ENCODE data around the gene EMP2.

Gene EMP2

DNA sequence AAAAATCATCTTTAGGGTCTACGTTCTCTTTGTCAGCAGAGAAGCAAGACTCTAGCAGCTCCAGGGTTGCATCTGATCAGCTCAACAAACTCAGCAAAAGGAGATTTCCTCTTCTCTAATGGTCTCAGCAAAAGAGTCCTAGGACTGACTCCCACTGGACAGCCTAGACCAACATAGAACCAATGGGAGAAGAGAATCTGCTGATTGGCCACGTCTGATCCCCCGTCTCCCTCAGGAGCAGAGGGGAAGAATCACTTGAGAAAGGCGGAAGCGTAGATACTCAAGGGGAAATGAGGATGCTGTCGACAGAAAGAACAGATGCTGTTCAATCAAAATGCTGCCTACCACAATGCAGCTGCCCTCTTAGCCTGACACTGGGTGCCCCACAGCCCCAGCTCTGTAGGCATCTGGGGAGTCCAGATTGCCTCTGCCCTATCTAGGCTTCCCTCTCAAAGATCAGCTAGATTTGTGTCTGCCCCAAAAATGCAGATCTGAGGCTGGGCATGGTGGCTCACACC lies 31.5 kb upstream of the EMP2 start:
- TF ChIP-seq, protein P1, sequence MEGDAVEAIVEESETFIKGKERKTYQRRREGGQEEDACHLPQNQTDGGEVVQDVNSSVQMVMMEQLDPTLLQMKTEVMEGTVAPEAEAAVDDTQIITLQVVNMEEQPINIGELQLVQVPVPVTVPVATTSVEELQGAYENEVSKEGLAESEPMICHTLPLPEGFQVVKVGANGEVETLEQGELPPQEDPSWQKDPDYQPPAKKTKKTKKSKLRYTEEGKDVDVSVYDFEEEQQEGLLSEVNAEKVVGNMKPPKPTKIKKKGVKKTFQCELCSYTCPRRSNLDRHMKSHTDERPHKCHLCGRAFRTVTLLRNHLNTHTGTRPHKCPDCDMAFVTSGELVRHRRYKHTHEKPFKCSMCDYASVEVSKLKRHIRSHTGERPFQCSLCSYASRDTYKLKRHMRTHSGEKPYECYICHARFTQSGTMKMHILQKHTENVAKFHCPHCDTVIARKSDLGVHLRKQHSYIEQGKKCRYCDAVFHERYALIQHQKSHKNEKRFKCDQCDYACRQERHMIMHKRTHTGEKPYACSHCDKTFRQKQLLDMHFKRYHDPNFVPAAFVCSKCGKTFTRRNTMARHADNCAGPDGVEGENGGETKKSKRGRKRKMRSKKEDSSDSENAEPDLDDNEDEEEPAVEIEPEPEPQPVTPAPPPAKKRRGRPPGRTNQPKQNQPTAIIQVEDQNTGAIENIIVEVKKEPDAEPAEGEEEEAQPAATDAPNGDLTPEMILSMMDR (conservative IDR thresholded peaks at IDR 0.05; ENCODE audit: low read length): no peak
- Histone ChIP-seq H3K79me2 (ENCODE audit: insufficient read depth, low read length) (no peaks in the 10 kb centered on the region), H3K27me3 (ENCODE audit: insufficient read depth, low read length, poor library complexity, severe bottlenecking) (no peaks in the 10 kb centered on the region), H3F3A (ENCODE audit: low read depth) (no peaks in the 10 kb centered on the region), H3K4me3 (ENCODE audit: low read length, poor library complexity, severe bottlenecking) (no peak overlapping the region), H2AFZ (ENCODE audit: low read length) (no peak overlapping the region), H3K9ac (ENCODE audit: low read depth, low read length, poor library complexity, severe bottlenecking) (no peak overlapping the region), H3K4me1 (ENCODE audit: insufficient read depth, low read length, poor library complexity, severe bottlenecking) (no peaks in the 10 kb centered on the region), H3K36me3 (ENCODE audit: insufficient read depth, low read length) (no peaks in the 10 kb centered on the region), H3K4me2 (ENCODE audit: low read depth, low read length, poor library complexity, severe bottlenecking) (no peak overlapping the region), H3K9me3 (ENCODE audit: insufficient read depth, low read depth, low read length) (no peaks in the 10 kb centered on the region), H3K9me2 (replicated peaks; ENCODE audit: low read depth, low read length) (no peaks in the 10 kb centered on the region), H4K20me1 (ENCODE audit: insufficient read depth, low read length, poor library complexity, severe bottlenecking) (no peaks in the 10 kb centered on the region)

DNA sequence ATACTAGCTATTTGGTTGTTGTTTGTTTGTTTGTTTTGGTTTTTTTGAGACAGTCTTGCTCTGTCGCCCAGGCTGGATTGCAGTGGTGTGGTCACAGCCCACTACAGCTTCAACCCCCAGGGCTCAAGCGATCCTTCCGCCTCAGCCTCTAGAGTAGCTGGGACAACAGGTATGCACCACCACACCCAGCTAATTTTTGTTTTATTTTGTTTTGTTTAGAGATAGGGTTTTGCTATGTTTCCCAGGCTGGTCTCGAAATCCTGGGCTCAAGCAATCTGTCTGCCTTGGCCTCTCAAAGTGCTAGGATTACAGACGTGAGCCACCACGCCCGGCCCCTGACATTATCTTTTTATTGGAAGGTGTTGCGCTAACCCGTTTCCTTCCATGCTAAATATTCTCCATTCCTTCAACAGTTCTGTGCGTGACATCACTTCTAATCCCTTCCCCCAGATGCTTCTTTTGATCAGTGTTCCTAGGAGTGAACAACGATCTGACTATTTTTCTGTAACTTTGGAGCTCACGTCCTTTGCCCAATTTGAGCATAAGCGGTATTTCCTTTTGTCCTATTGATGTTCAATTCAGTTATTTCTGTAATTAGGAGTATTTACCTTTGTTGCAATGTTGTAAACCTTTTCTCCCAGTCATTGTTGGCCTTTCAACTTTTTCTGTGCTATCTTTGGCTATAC lies 30.2 kb upstream of the EMP2 start:
- no peak overlapping the region for H3K4me2 ChIP-seq (ENCODE audit: low read depth, low read length, poor library complexity, severe bottlenecking)
- TF ChIP-seq EZH2phosphoT487 (IDR thresholded peaks at IDR 0.05; ENCODE audit: borderline replicate concordance): no peak
- TF ChIP-seq, protein P1 (conservative IDR thresholded peaks at IDR 0.05; ENCODE audit: low read length): no peak
- no peaks in the 10 kb centered on the region for H3K9me3 ChIP-seq (ENCODE audit: insufficient read depth, low read depth, low read length)
- H3K4me1 ChIP-seq (ENCODE audit: insufficient read depth, low read length, poor library complexity, severe bottlenecking): no peaks in the 10 kb centered on the region
- H3K9ac ChIP-seq (ENCODE audit: low read depth, low read length, poor library complexity, severe bottlenecking): no peak overlapping the region
- H3K79me2 ChIP-seq (ENCODE audit: insufficient read depth, low read length): no peaks in the 10 kb centered on the region
- H3F3A ChIP-seq (ENCODE audit: low read depth): no peaks in the 10 kb centered on the region
- no peak overlapping the region for H2AFZ ChIP-seq (ENCODE audit: low read length)
- H3K36me3 ChIP-seq (ENCODE audit: insufficient read depth, low read length): no peaks in the 10 kb centered on the region
- no peaks in the 10 kb centered on the region for H3K9me2 ChIP-seq (replicated peaks; ENCODE audit: low read depth, low read length)
- no peaks in the 10 kb centered on the region for H3K27me3 ChIP-seq (ENCODE audit: insufficient read depth, low read length, poor library complexity, severe bottlenecking)
- no peaks in the 10 kb centered on the region for H4K20me1 ChIP-seq (ENCODE audit: insufficient read depth, low read length, poor library complexity, severe bottlenecking)
- H3K4me3 ChIP-seq (ENCODE audit: low read length, poor library complexity, severe bottlenecking): no peak overlapping the region

DNA sequence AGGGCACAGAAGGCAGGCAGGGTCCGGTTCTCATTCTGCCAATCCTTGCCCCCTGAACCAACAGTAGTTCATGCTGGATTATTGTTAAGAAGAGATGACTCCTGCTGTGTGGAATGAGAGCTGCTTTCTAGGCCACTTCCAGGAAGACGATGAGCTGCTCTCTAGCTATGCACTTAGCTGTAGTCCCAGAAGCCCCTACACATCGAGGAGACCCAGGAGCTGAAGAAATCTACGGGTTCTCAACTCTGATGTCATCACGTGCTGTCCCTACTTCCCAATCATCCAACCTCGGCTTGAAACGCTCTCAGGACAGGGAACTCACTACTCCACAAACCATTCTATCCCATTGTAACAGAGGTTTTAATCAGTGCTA lies 29.0 kb upstream of the EMP2 start:
- no peaks in the 10 kb centered on the region for H3K4me1 ChIP-seq (ENCODE audit: insufficient read depth, low read length, poor library complexity, severe bottlenecking)
- no peaks in the 10 kb centered on the region for H4K20me1 ChIP-seq (ENCODE audit: insufficient read depth, low read length, poor library complexity, severe bottlenecking)
- no peak for TF ChIP-seq EZH2phosphoT487 (IDR thresholded peaks at IDR 0.05; ENCODE audit: borderline replicate concordance)
- TF ChIP-seq, protein P1 (conservative IDR thresholded peaks at IDR 0.05; ENCODE audit: low read length): no peak
- no peak overlapping the region for H3K4me2 ChIP-seq (ENCODE audit: low read depth, low read length, poor library complexity, severe bottlenecking)
- H3K9ac ChIP-seq (ENCODE audit: low read depth, low read length, poor library complexity, severe bottlenecking): no peak overlapping the region
- H3K9me3 ChIP-seq (ENCODE audit: insufficient read depth, low read depth, low read length): no peaks in the 10 kb centered on the region
- no peaks in the 10 kb centered on the region for H3F3A ChIP-seq (ENCODE audit: low read depth)
- no peaks in the 10 kb centered on the region for H3K9me2 ChIP-seq (replicated peaks; ENCODE audit: low read depth, low read length)
- no peaks in the 10 kb centered on the region for H3K36me3 ChIP-seq (ENCODE audit: insufficient read depth, low read length)
- no peaks in the 10 kb centered on the region for H3K79me2 ChIP-seq (ENCODE audit: insufficient read depth, low read length)
- no peaks in the 10 kb centered on the region for H3K27me3 ChIP-seq (ENCODE audit: insufficient read depth, low read length, poor library complexity, severe bottlenecking)
- no peak overlapping the region for H2AFZ ChIP-seq (ENCODE audit: low read length)
- H3K4me3 ChIP-seq (ENCODE audit: low read length, poor library complexity, severe bottlenecking): no peak overlapping the region

All from Loucy (cell line).